MCF 10A (cell line): ENCODE measurements around the gene ITGA11. TPM values are rescaled to one million over a fixed set of nuclear protein-coding genes. Genes with fewer than 3 reads are reported as not detected.

ENCODE experiments used
- BruUV-seq: library from RNA; stranded (reverse); fragments of 400-500 nt; replicated peaks from 2 replicates; lab custom pipeline; 2021; lab: Mats Ljungman, UMichigan
- CTCF ChIA-PET: fragments of 300-600 bp; sonication (Branson Sonifier 250); formaldehyde crosslinking; extraction: SDS; loops from one replicate; lab custom pipeline; 2021; ENCODE audit warnings: antibody characterized with exemption, inconsistent platforms; lab: Yijun Ruan, JAX
- POLR2A ChIA-PET: fragments of 300-600, 350-650 bp; sonication (Branson Sonifier 250); formaldehyde crosslinking; extraction: SDS; loops from one replicate; lab custom pipeline; 2020; ENCODE audit warnings: antibody characterized with exemption, inconsistent platforms; lab: Yijun Ruan, JAX
- DNase-seq: peaks from one replicate; pipeline ENCODE4 v3.0.0-alpha.2; 2018; ENCODE audit not compliant: unreplicated experiment
- H3K27ac Mint-ChIP-seq: one replicate; pipeline ENCODE4 v1.8.0; 2022; ENCODE audit warnings: mild to moderate bottlenecking, low read depth, mixed read lengths; ENCODE audit not compliant: unreplicated experiment
- H3K27me3 Mint-ChIP-seq: one replicate; pipeline ENCODE4 v1.8.0; 2022; ENCODE audit warnings: mixed read lengths; ENCODE audit not compliant: insufficient read depth, unreplicated experiment
- H3K36me3 Mint-ChIP-seq: one replicate; pipeline ENCODE4 v1.8.0; 2022; ENCODE audit warnings: mild to moderate bottlenecking, moderate library complexity, mixed read lengths; ENCODE audit not compliant: insufficient read depth, unreplicated experiment
- H3K4me1 Mint-ChIP-seq: one replicate; pipeline ENCODE4 v1.8.0; 2022; ENCODE audit warnings: mixed read lengths; ENCODE audit not compliant: insufficient read depth, unreplicated experiment
- H3K4me3 Mint-ChIP-seq: one replicate; pipeline ENCODE4 v1.8.0; 2022; ENCODE audit warnings: mild to moderate bottlenecking, moderate library complexity, mixed read lengths; ENCODE audit not compliant: unreplicated experiment
- H3K9me3 Mint-ChIP-seq: one replicate; pipeline ENCODE4 v1.8.0; 2022; ENCODE audit warnings: mixed read lengths; ENCODE audit not compliant: unreplicated experiment
- intact Hi-C: fragments of 100-400 bp; cut with micrococcal nuclease; formaldehyde crosslinking; loops from 2 replicates; pipeline ENCODE4 v1.14.1; 2022
- total RNA-seq: library from RNA; stranded (reverse); gene quantifications from 2 replicates; pipeline ENCODE4 v1.2.3, GENCODE V29; 2022
- TF ChIP-seq, protein P1 (sequence below): fragments of 200-600 bp; IDR thresholded peaks from one replicate; pipeline ENCODE4 v1.8.0; 2022; ENCODE audit warnings: antibody characterized with exemption, mild to moderate bottlenecking; ENCODE audit not compliant: unreplicated experiment

ITGA11 gene
- total RNA-seq, 1 experiment from 2014 or later = 0.19 TPM

DNA sequence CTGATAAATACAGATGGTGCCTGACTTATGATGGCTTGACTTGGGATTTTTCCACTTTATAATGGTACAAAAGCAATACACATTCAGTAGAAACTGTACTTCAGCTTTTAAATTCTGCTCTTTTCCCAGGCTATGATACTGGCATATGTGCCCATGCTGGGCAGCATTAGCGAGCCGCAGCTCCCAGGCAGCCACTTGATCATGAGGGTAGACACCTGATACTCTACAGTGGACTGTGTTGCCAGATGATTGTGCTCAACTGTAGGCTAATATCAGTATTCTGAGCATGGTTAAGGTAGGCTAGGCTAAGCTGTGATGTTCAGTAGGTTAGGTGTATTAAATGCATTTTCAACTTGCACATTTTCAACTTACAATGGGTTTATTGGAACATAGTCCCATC is 172.1 kb downstream of the ITGA11 start:
- no peak for DNase-seq
- ChIA-PET CTCF (interaction anchor here (0.8 to 1.5 kb wide), 3 partner anchors 19 to 617 kb away, joined by 3 to 4 read pairs (median 4); no protein-coding TSS in a partner anchor), POLR2A (interaction anchor here (0.6 to 8.5 kb wide), 3 partner anchors 16 to 385 kb away, joined by 3 to 391 read pairs (median 4); partner anchors contain the start of gene FEM1B)
- no peak overlapping the region for H3K27ac Mint-ChIP-seq
- TF ChIP-seq, protein P1, sequence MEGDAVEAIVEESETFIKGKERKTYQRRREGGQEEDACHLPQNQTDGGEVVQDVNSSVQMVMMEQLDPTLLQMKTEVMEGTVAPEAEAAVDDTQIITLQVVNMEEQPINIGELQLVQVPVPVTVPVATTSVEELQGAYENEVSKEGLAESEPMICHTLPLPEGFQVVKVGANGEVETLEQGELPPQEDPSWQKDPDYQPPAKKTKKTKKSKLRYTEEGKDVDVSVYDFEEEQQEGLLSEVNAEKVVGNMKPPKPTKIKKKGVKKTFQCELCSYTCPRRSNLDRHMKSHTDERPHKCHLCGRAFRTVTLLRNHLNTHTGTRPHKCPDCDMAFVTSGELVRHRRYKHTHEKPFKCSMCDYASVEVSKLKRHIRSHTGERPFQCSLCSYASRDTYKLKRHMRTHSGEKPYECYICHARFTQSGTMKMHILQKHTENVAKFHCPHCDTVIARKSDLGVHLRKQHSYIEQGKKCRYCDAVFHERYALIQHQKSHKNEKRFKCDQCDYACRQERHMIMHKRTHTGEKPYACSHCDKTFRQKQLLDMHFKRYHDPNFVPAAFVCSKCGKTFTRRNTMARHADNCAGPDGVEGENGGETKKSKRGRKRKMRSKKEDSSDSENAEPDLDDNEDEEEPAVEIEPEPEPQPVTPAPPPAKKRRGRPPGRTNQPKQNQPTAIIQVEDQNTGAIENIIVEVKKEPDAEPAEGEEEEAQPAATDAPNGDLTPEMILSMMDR = no peak
- H3K4me3 Mint-ChIP-seq = no peak overlapping the region
- intact Hi-C loops = no loop called here
- peaks cover 5% of the 10 kb centered on the region for H3K4me1 Mint-ChIP-seq
- no TSS peak for BruUV-seq
- no peaks in the 10 kb centered on the region for H3K27me3 Mint-ChIP-seq
- H3K9me3 Mint-ChIP-seq = no peaks in the 10 kb centered on the region
- H3K36me3 Mint-ChIP-seq = no peaks in the 10 kb centered on the region

DNA sequence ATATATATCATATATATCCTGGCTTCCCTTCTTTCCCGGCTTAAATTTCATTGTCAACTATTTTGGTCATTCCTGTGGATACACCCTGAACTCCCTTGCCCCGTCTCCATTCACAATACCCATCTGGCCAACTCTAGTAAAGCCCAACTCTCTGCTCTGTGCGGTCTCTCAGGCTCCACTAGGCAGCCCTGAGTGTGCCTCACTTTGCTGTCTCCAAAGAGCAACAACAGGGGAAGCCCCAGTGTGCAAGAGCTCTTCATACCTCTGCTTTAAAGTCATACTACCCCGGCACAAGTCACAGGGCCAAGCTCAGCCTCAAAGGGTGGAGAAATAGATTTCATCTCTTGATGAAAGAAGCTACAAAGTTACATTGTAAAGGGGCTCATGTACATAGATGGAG is 173.3 kb downstream of the ITGA11 start:
- Mint-ChIP-seq H3K9me3 (no peaks in the 10 kb centered on the region), H3K27me3 (no peaks in the 10 kb centered on the region), H3K4me1 (peaks cover 5% of the 10 kb centered on the region), H3K36me3 (no peaks in the 10 kb centered on the region), H3K27ac (peak overlapping the region; percentile 2), H3K4me3 (no peak overlapping the region)
- intact Hi-C loops = no loop called here
- ChIA-PET POLR2A (interaction anchor here (0.9 to 8.5 kb wide), 3 partner anchors 17 to 36 kb away, joined by 4 to 391 read pairs (median 4); partner anchors contain the start of gene FEM1B), CTCF (interaction anchor here (1.0 to 1.5 kb wide), 3 partner anchors 20 to 619 kb away, joined by 3 to 7 read pairs (median 4); no protein-coding TSS in a partner anchor)
- TF ChIP-seq, protein P1 = no peak
- no TSS peak for BruUV-seq
- no peak for DNase-seq

DNA sequence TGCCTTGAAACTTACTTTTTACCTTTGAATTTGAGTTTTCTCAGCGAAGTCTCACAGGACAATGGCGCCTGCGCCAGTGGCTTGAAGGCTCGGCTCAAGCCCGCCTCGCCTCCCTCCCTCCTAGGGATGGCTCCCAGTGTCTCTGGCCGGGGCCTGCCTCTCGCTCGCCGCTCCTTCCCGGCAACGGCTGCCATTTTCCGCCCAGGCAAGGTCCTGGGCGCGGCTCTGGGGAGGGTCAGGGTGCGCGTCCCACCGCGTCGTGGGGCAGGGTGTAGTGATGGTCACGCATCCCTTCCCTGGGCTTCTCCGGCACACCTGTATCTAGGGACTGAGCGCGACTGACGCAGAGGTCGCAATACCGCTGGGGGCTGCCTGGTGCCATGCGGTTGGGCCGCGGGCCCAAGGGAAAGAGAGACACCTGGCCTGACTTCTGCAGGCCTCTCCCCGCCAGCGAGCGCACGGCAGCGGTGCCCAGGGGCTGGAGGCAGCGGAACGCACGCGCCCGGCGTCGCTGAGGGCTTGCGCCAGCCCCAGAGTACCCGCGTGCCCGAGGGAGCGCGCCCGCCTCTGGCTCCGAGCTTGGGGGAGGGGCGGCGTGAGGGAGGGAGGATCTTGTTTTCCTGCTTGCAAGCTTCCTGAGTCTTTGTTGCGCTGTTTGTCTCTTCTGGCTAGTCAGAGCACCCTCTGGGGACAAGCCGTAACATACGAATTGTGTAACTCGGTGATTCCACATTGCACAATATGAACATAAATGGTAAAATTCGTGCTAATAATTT is 175.1 kb downstream of the ITGA11 start:
- no peaks in the 10 kb centered on the region for H3K27me3 Mint-ChIP-seq
- DNase-seq = peak; percentile 94
- peaks cover 5% of the 10 kb centered on the region for H3K4me1 Mint-ChIP-seq
- intact Hi-C loops = loop anchor here (1.0 kb wide), 1 partner anchor 21 kb away; no protein-coding TSS in a partner anchor
- H3K36me3 Mint-ChIP-seq = no peaks in the 10 kb centered on the region
- peak overlapping the region; percentile 61 for H3K4me3 Mint-ChIP-seq
- POLR2A ChIA-PET = interaction anchor here (0.7 to 8.5 kb wide), 10 partner anchors 9 to 1001 kb away, joined by 3 to 391 read pairs (median 4); partner anchors contain the start of gene FEM1B
- CTCF ChIA-PET = interaction anchor here (0.8 to 7.4 kb wide), 5 partner anchors 17 to 59 kb away, joined by 4 to 97 read pairs (median 4); partner anchors contain the start of gene CLN6
- H3K9me3 Mint-ChIP-seq = no peaks in the 10 kb centered on the region
- BruUV-seq = no TSS peak
- peak overlapping the region; percentile 73 for H3K27ac Mint-ChIP-seq
- TF ChIP-seq, protein P1 = no peak
